HepG2 (cell line): ENCODE results near the gene NPPC. TPM values are rescaled to one million over a fixed set of nuclear protein-coding genes. Genes with fewer than 3 reads are reported as not detected.

Experiments used
- ATAC-seq: fragments of 200-7000 bp; cut with Tn5 transposase; 3 replicates; pipeline ENCODE4 v1.9.1; 2020; ENCODE audit warnings: mild to moderate bottlenecking, moderate library complexity
- BruUV-seq: library from RNA; stranded (reverse); fragments of 400-500 nt; replicated peaks from 2 replicates; lab custom pipeline; 2021; lab: Mats Ljungman, UMichigan
- CTCF ChIA-PET: fragments of 300-600 bp; formaldehyde crosslinking; extraction: SDS; loops from one replicate; lab custom pipeline; 2021; ENCODE audit warnings: low total read pairs, inconsistent platforms, low intra/inter-chr PET ratio; lab: Yijun Ruan, JAX
- POLR2A ChIA-PET: fragments of 350-600 bp; sonication (Branson Sonifier 250); formaldehyde crosslinking; loops from one replicate; lab custom pipeline; 2020; ENCODE audit warnings: antibody characterized with exemption, inconsistent platforms; lab: Yijun Ruan, JAX
- DNase-seq: peaks from one replicate; pipeline ENCODE4 v3.0.0-alpha.2; 2015; ENCODE audit warnings: low spot score
- FAIRE-seq: peaks from 3 replicates; lab custom pipeline; 2011; peaks lifted over from hg19 to GRCh38; lab: Jason Lieb, UNC
- H2AFZ ChIP-seq: one replicate; pipeline ENCODE4 v1.6.1; 2011; ENCODE audit warnings: low read length, inconsistent platforms
- H3K27ac ChIP-seq: fragments of 300-600 bp; 3 replicates; pipeline ENCODE4 v1.8.0; 2011; ENCODE audit warnings: mixed run types, mild to moderate bottlenecking, mixed read lengths, low read length, inconsistent platforms; ENCODE audit not compliant: insufficient read depth; ENCODE audit errors: extremely low read length
- H3K27me3 ChIP-seq, 2 experiments: fragments of 200-600 bp in 1 of 2; 2 replicates in 1 of 2; 3 replicates in 1 of 2; pipeline versions ENCODE4 v1.6.0 to v1.8.0; 2011; ENCODE audit warnings: low read length in 2 of 2, mild to moderate bottlenecking in 2 of 2, moderate library complexity in 2 of 2, inconsistent platforms in 1 of 2; ENCODE audit not compliant: insufficient read depth in 2 of 2, control insufficient read depth in 1 of 2
- H3K36me3 ChIP-seq, 2 experiments: fragments of 200-600 bp in 1 of 2; replicated peaks in 1 of 2; 2 replicates in 1 of 2; 3 replicates in 1 of 2; pipeline versions ENCODE4 v1.5.1 to v1.8.0; 2011; ENCODE audit warnings: low read length in 2 of 2, inconsistent platforms in 1 of 2; ENCODE audit not compliant: insufficient read depth in 2 of 2, control insufficient read depth in 1 of 2
- H3K4me1 ChIP-seq: 2 replicates; pipeline ENCODE4 v1.5.1; 2012; ENCODE audit warnings: low read length, inconsistent platforms; ENCODE audit not compliant: insufficient read depth
- H3K4me2 ChIP-seq: 2 replicates; pipeline ENCODE4 v1.6.0; 2011; ENCODE audit warnings: low read depth, low read length, inconsistent platforms
- H3K4me3 ChIP-seq, 3 experiments: fragments of 200-600 bp in 1 of 3; sonication (generic), shearing (Covaris generic) in 1 of 3; replicated peaks in 1 of 3; 2 replicates each; pipeline ENCODE4 v1.5.1; 2011 to 2016; ENCODE audit warnings: low read length in 3 of 3, inconsistent platforms in 2 of 3, low read depth in 2 of 3, mild to moderate bottlenecking in 2 of 3, control low read depth in 1 of 3, mixed read lengths in 1 of 3; ENCODE audit not compliant: insufficient read depth in 1 of 3
- H3K79me2 ChIP-seq: one replicate; pipeline ENCODE4 v1.6.1; 2011; ENCODE audit warnings: low read length, inconsistent platforms; ENCODE audit not compliant: insufficient read depth
- H3K9ac ChIP-seq: 2 replicates; pipeline ENCODE4 v1.6.0; 2011; ENCODE audit warnings: mild to moderate bottlenecking, low read depth, low read length, inconsistent platforms; ENCODE audit not compliant: insufficient read depth
- H3K9me3 ChIP-seq: 2 replicates; pipeline ENCODE4 v1.5.1; 2012; ENCODE audit warnings: mild to moderate bottlenecking, low read length
- H4K20me1 ChIP-seq: 2 replicates; pipeline ENCODE4 v1.6.0; 2011; ENCODE audit warnings: inconsistent platforms, mild to moderate bottlenecking, low read length, moderate library complexity; ENCODE audit not compliant: insufficient read depth
- ARHGAP35 ChIP-seq: sonication (generic); formaldehyde crosslinking; IDR thresholded peaks from 2 replicates; pipeline ENCODE4 v1.9.0; 2022; ENCODE audit warnings: mild to moderate bottlenecking, inconsistent platforms, moderate library complexity, missing genetic modification reagents, borderline replicate concordance
- ATF7 ChIP-seq, 2 experiments: fragments of 450-650 bp in 1 of 2; sonication (generic) in 1 of 2; formaldehyde crosslinking in 1 of 2; IDR thresholded peaks; 2 replicates each; pipeline versions ENCODE4 v1.4.0 to v1.6.1; 2016 to 2020; ENCODE audit warnings: antibody characterized with exemption in 1 of 2, mild to moderate bottlenecking in 1 of 2, missing genetic modification reagents in 1 of 2
- CCDC6 ChIP-seq: sonication (generic); formaldehyde crosslinking; IDR thresholded peaks from 2 replicates; pipeline ENCODE4 v1.8.1; 2022; ENCODE audit warnings: mild to moderate bottlenecking, missing genetic modification reagents, moderate library complexity
- CREB1 ChIP-seq, 2 experiments: fragments of 450-650 bp in 1 of 2; IDR thresholded peaks; 2 replicates each; pipeline ENCODE4 v1.6.1; 2016 to 2017; ENCODE audit warnings: control low read depth in 1 of 2, mild to moderate bottlenecking in 1 of 2, missing compliant biosample characterization in 1 of 2, missing genetic modification characterization in 1 of 2
- RELA ChIP-seq: sonication (generic); formaldehyde crosslinking; IDR thresholded peaks from 2 replicates; pipeline ENCODE4 v1.4.0; 2020; ENCODE audit warnings: missing genetic modification reagents
- ZNF772 ChIP-seq: sonication (generic); formaldehyde crosslinking; IDR thresholded peaks from 2 replicates; pipeline ENCODE4 v1.5.0; 2020; ENCODE audit warnings: mild to moderate bottlenecking, missing genetic modification reagents
- WGBS: methylation state at CpG from one replicate; pipeline ENCODE4 v1.1.6; 2017; ENCODE audit warnings: low lambda C conversion rate; 5-methylcytosine and 5-hydroxymethylcytosine counted together
- in situ Hi-C: cut with HindIII; loops from 2 replicates; pipeline ENCODE4 v1.10.0; 2017; ENCODE audit warnings: low pct_unique_long_range_greater_than_20kb; ENCODE audit not compliant: extremely low pct_ligation_motif_present
- intact Hi-C: fragments of 100-400 bp; cut with micrococcal nuclease; formaldehyde crosslinking; loops from one replicate; pipeline ENCODE4 v1.10.0; 2022; ENCODE audit not compliant: unreplicated experiment
- polyA plus RNA-seq, 8 experiments: library from polyadenylated mRNA; depleted of rRNA in 3 of 8; stranded (reverse) in 7 of 8; unstranded in 1 of 8; fragments of >200 nt; fragmentation: Illumina TruSeq in 4 of 8; extraction: Trizol in 4 of 8; gene quantifications; 2 replicates each; pipeline versions ENCODE4 v1.2.1 to v1.2.3, GENCODE V29; 2011 to 2016; ENCODE audit warnings: low read depth in 4 of 8, missing spikeins in 1 of 8, mixed read lengths in 1 of 8; ENCODE audit not compliant: insufficient read depth in 1 of 8
- total RNA-seq, 5 experiments: library from RNA; depleted of rRNA; stranded (reverse); fragments of >200 nt; fragmentation: Illumina TruSeq; extraction: Trizol; gene quantifications; 2 replicates each; pipeline ENCODE4 v1.2.3, GENCODE V29; 2016; ENCODE audit warnings: low read depth in 1 of 5
- TF ChIP-seq, protein P1 (sequence below): sonication (generic); formaldehyde crosslinking; IDR thresholded peaks from 2 replicates; pipeline ENCODE4 v1.4.0; 2020; ENCODE audit warnings: mild to moderate bottlenecking, missing genetic modification reagents
- TF ChIP-seq, protein P2 (sequence below): sonication (generic); formaldehyde crosslinking; IDR thresholded peaks from 2 replicates; pipeline ENCODE4 v1.4.0; 2020; ENCODE audit warnings: missing genetic modification reagents, mild to moderate bottlenecking, borderline replicate concordance

Gene NPPC
- total and polyA plus RNA-seq, 2 of the 13 experiments (the other 11 are each of a cell fraction or from before 2014, with no cell fraction given) = 0.11 TPM; not detected in 1

DNA sequence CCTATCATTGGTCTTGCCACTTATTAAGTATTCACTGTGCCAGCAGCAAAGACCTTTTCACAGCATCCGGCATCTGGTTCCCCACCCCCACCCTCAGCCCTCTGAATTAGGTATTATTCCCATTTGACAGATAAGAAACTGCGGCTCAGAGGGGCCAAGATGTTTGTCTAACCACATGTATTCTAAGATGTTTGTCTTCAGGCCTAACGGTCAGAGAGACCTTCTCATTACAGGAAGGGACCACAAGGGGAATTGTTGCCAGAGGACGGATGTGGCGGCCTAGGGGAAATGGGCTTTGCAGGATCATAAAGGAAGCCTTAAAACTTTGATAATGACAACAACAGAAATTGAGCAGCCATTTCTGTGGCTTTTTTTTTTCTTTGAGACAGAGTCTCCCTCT, 16.6 kb downstream of the NPPC start (continued):
- TF ChIP-seq, protein P1, sequence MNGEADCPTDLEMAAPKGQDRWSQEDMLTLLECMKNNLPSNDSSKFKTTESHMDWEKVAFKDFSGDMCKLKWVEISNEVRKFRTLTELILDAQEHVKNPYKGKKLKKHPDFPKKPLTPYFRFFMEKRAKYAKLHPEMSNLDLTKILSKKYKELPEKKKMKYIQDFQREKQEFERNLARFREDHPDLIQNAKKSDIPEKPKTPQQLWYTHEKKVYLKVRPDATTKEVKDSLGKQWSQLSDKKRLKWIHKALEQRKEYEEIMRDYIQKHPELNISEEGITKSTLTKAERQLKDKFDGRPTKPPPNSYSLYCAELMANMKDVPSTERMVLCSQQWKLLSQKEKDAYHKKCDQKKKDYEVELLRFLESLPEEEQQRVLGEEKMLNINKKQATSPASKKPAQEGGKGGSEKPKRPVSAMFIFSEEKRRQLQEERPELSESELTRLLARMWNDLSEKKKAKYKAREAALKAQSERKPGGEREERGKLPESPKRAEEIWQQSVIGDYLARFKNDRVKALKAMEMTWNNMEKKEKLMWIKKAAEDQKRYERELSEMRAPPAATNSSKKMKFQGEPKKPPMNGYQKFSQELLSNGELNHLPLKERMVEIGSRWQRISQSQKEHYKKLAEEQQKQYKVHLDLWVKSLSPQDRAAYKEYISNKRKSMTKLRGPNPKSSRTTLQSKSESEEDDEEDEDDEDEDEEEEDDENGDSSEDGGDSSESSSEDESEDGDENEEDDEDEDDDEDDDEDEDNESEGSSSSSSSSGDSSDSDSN (CRISPR knock-in tag) = no peak
- no peak for TF ChIP-seq RELA (CRISPR knock-in tag)
- TF ChIP-seq ARHGAP35 = no peak
- TF ChIP-seq, protein P2, sequence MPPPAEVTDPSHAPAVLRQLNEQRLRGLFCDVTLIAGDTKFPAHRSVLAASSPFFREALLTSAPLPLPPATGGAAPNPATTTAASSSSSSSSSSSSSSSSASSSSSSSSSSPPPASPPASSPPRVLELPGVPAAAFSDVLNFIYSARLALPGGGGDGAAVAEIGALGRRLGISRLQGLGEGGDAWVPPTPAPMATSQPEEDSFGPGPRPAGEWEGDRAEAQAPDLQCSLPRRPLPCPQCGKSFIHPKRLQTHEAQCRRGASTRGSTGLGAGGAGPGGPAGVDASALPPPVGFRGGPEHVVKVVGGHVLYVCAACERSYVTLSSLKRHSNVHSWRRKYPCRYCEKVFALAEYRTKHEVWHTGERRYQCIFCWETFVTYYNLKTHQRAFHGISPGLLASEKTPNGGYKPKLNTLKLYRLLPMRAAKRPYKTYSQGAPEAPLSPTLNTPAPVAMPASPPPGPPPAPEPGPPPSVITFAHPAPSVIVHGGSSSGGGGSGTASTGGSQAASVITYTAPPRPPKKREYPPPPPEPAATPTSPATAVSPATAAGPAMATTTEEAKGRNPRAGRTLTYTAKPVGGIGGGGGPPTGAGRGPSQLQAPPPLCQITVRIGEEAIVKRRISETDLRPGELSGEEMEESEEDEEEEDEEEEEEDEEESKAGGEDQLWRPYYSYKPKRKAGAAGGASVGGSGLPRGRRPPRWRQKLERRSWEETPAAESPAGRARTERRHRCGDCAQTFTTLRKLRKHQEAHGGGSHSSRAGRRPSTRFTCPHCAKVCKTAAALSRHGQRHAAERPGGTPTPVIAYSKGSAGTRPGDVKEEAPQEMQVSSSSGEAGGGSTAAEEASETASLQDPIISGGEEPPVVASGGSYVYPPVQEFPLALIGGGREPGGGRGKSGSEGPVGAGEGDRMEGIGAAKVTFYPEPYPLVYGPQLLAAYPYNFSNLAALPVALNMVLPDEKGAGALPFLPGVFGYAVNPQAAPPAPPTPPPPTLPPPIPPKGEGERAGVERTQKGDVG (CRISPR knock-in tag) = no peak
- TF ChIP-seq CCDC6 (CRISPR knock-in tag) = no peak

DNA sequence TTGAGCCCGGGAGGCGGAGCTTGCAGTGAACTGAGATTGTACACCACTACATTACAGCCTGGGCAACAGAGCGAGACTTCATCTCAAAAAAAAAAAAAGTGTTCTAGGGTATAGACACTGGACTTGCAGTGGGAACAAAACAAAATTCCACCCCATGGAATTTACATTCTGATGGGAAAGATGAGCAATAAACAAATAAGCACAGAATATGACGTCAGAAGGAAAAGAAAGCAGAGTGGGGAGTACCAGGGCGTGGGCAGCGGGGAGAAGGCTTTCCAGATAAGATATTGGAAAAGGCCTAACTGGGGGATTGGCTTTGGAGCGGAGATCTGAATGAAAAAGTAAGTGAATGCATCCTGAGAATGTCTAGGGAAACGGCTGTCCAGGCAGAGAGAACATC, 17.6 kb downstream of the NPPC start:
- Histone ChIP-seq H3K4me2 (no peak overlapping the region), H2AFZ (no peak overlapping the region), H3K27me3 (peaks cover 3 to 43% of the 10 kb centered on the region in 2 experiments), H3K9me3 (no peaks in the 10 kb centered on the region), H3K79me2 (no peaks in the 10 kb centered on the region), H3K4me1 (peaks cover 11% of the 10 kb centered on the region), H3K4me3 (no peak overlapping the region), H4K20me1 (no peaks in the 10 kb centered on the region), H3K27ac (no peak overlapping the region), H3K36me3 (no peaks in the 10 kb centered on the region), H3K9ac (no peak overlapping the region)
- in situ Hi-C loops = loop anchor here (5.0 kb wide), 2 partner anchors 419 to 534 kb away; no protein-coding TSS in a partner anchor
- ATAC-seq (no peak), DNase-seq (no peak), FAIRE-seq (no peak)
- WGBS = 56% methylated on average over 8 of the region's 8 CpGs
- ChIA-PET CTCF (no interaction called here), POLR2A (no interaction called here)
- peak; percentile 92 for TF ChIP-seq ATF7 (IDR thresholded peaks at IDR 0.05)
- TF ChIP-seq ATF7 (CRISPR knock-in tag; IDR thresholded peaks at IDR 0.05) = no peak
- TF ChIP-seq CREB1 (IDR thresholded peaks at IDR 0.05) = peak; percentile 92
- TF ChIP-seq CREB1 (CRISPR knock-in tag; IDR thresholded peaks at IDR 0.05) = no peak
- TF ChIP-seq ZNF772 (CRISPR knock-in tag) = no peak
- intact Hi-C loops = loop anchor here (10.0 kb wide), 1 partner anchor 616 kb away; the partner anchor contains the start of genes CHRND and PRSS56
- BruUV-seq = no TSS peak
